T-helper 2 cell (primary cell): ENCODE data around the gene EFNA3.

Source experiments
- DNase-seq, 5 experiments: peaks; one replicate each; pipeline versions ENCODE4 v3.0.0 to v3.0.0-alpha.2; 2012 to 2022

Gene EFNA3

DNA sequence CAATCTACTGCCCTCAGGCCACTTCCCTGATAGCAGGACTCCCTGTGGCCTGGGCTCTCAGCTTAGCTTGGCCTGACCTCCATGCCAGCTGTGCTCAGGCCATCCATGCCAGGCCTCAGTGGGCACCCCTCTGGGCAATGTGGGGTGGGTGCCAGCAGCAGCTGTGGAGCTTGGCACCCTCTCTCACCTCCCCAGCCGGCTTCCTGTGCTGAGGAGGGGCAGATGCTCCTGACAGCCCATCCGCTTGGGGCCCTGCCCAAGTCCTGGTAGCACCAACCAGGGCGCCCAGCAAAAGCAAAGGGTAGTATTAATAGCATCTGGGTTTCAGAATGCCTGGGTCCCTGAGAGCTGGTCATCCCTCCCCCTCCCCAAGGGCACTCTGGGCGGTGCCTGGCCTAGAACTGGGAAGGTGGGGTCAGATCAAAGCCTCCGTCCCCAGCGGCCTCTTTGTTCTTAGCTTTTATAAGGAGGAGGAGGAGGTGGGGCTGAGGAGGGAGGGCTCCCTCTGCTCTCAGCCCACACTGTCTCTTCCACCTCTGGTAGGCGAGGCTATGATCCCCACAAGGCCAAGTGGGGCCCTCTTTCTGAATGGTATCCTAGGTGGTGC, 9.0 kb upstream of the EFNA3 start:
- DNase-seq, result no peak

DNA sequence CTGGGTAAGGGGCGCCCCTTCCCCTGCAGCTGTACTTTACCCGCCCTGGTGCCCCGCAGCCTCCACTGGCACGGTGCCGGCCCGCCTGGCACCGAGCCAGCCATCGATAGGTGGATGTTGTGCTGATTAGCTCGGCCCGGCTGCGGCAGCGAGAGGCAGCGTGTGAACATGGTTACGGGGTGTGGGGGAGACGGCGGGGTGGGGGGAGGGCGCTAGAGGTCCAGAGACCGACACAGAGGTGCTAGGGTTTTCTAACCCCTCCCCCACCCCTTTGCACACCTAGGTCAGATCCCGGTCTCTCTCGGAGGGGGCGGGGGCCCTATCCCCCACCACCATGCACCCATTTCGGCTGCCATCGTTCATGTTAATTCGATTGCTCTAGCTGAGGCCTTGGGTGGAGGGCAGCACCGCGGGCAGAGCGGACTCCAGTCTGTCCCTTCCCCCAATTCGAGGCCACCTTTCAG, 8.4 kb upstream of the EFNA3 start:
- no peak for DNase-seq

- DNase-seq, result peak; percentile 50 to 87 (median 69)
Observed at GRCh38 chr1:155070721-155071569, 7.7 kb upstream of the EFNA3 start.

GRCh38 chr1:155071701-155072100, 6.9 kb upstream of the EFNA3 start:
- no peak for DNase-seq

DNA sequence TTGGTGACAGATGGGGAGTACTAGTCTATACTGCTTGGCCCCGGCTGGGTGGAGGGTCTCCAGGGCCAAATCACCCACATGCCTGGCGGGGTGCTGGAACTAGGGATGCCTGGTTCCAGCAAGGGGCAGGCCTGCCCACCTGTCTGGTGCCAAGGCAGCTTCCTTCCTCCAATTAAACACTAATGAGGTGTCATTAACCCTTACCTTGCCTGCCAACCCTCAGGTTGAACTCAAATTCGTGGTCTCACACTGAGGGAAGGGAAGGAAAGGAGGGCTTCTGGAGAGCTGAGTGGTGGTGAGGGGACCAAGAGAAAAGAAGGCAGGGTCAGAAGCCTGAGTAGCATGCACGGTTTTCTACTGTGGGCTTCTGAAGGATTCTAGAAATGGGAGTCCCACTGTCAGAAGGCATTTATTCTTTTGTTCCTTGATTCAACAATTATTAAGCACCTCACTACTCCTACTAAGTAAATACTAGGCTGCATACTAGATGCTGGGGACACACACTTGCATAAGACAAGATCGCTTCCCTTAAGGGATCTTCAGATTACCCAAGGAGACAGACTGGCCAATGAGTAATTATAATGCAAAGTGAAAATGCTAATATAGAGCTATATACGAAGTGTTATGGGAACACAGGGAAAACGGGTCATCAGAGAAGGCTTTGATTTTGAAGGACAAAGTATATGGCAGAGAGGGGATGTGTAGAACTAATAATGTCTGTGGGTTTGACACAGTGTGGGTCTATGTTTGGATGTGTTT, 5.9 kb upstream of the EFNA3 start:
- DNase-seq, result no peak

DNA sequence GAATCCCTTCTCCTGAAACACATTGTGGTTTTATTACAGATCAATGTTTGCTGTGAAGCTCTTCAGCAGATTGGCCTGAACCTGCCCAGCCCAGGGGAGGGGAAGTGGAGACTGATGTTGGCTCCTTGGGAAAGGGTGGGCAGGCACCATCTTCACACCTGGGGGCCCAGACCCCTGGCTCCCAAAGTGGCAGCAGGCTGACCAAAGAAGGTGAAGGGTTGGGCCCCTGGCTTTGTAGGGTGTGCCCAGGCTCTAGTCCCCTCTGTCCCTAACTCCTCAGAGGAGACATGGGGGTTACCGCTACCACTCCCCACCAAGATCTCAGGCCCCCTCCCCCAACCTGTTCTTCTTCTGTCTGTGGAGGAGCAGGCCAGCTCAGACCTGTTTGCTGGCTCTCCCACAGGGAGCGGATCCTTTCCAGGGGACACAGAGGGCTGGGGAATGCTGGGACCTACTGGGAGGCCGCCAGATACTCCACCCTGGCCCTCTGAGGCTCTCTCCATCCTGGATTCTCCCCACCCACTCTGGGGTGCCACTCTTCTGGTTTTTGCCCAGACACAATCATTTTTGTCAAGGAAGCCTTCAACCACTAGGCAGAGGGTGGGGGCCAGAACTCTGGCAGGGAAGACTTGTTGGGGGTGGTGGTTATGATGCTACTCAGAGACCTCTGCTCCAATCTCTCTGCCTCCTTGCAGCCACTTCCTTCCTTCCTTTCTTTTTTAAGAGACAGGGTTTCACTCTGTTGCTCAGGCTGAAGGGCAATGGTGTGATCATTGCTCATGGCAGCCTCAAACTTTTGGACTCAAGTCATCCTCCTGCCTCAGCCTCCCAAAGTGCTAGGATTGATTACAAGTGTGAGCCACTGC, 5.0 kb upstream of the EFNA3 start:
- peak in 1 of 5 experiments; percentile 79 for DNase-seq

DNA sequence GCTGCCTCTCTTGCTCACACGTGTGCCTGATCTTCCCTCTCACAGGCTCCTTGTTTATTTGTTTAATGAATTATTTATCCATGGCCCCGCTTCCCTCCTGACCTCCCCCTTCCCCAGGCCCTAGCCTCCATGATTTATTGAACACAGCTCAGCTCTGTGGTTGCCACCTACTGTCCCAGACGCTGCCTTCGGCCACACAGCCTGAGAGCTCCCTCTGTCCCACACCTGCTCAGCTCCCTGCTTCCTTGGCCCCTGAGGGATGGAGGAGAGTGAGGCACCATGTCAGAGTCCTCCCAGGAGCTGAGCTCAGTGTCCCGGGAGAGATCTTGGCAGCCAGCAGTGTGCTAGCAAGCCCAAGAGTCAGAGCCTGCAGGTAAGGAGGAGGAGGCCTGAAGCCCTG, 3.1 kb upstream of the EFNA3 start:
- DNase-seq, result no peak

DNA sequence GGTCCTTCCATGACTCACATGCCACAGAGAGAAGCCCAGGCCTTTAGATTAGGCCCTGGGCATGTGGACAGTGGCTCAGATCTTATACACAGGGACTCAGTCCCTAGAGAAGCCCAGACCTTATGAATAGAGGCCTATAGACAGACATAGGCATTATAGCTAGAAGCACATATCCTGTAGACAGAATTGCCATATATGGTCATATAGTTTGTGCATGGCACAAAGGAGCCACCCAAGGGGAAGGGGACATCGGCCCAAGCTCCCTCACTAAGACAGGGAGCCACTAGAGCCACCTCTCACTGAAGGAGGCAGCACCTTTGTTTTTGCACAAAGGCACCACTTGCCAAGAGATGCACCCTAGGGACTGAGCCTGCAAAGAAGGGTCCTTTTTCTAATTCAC, 2.3 kb upstream of the EFNA3 start:
- DNase-seq, result no peak

DNA sequence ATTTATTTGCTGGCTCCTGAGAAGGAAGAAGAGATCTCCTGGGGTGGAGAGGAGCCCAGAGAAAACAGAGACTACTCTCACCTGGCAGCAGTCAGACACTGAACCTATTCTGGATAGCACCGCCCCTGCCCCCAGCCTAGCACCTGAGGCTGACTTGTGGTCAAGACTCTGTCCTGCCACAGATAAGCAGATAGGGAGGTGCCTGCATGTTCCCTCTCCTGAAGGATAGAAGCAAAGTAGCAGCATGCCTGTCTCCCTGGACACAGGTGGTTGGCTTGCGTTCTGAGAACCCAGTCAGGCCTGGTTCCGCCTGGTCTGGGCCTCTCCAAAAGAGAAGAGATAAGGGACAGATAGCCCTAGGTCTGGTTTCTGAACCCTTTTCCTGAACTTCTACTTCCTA, 1.3 kb upstream of the EFNA3 start:
- no peak for DNase-seq

- no peak for DNase-seq
Observed at GRCh38 chr1:155077758-155078445, 735 bp upstream of the EFNA3 start.

- no peak for DNase-seq
Observed at GRCh38 chr1:155079210-155079486, 511 bp downstream of the EFNA3 start.

- no peak for DNase-seq
Observed at GRCh38 chr1:155079487-155080311, 1.1 kb downstream of the EFNA3 start.

DNA sequence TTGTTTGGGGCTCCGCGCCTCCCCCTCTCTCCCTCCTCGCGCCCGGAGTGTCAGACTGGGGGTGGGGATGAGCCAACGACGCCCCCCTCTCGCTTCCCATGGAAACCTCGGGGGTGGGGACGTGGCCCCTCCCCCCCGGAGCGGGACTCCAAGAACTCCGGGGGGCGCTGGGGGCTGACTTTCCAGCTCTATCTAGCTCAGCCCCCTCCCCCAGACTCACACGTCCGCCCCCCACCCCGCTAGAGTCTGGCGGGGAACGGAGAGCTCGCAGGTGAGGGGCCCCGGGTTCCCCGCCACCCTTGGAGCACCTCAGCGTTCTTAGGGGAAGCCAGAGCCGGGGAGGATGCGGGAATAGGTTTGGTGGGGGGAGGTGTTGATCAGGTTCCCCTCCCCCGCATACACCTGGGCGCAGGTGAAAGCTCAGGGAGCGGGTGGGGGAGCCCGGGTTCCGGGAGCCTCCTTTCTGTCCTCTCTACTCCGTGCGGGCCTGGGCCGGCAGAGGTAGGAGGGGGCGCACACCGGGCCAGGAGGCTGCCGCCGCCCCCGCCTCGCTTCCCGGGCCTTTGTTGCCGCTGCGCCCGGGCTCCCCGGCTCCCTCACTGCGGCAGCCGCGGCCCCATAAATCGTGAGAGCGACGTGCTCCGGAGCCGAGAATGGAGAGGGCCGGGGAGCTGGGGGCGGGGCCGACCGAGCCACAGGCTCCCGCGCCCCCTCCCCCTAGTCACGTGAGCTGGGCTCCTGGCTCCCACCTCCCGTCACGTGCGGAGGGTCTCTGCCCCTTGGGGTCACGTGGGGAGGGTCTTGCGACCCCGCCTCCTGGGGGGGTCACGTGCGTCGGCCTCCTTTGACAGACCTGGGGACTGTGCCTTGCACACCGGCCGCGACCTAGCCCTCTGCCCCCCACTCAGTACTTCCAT, 1.9 kb downstream of the EFNA3 start:
- DNase-seq, result peak in 2 of 5 experiments; percentile 46 to 51

GRCh38 chr1:155081472-155082300, 3.0 kb downstream of the EFNA3 start:
- peak in 1 of 5 experiments; percentile 43 for DNase-seq

GRCh38 chr1:155082301-155083051, 3.8 kb downstream of the EFNA3 start:
- DNase-seq, result no peak

DNA sequence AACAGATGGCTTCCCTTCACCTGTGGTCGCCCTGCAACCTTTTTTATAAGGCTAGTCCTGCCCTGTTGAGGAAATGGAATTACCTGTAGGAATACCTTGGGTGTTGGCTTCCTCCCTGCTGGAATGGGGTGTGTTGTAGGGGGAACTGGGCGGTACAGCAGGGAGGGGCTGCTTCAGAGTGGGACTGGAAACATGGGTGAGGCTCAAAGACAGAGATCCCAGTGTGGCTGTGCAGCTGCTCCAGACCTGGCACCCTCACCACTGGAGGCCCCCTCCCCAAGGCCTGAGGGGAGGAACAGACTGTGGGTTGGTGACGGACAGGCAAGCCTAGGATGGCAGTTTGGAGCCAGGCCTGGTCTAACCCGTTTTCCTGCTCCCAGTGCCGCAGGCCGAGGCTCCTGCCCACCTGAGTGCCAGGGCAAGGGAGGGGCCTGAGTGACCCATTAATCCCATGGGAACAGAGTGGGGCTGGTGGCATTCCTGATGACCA, 4.5 kb downstream of the EFNA3 start:
- no peak for DNase-seq

GRCh38 chr1:155083865-155084721, 5.5 kb downstream of the EFNA3 start:
- DNase-seq, result peak in 2 of 5 experiments; percentile 31 to 64
